Measurements from ENCODE around the gene SENP7. TPM values are rescaled to one million over a fixed set of nuclear protein-coding genes. Genes with fewer than 3 reads are reported as not detected.
A peak's percentile ranks its signal among the peaks of the same experiment; 100 is the strongest.

The SENP7 gene
- polyA plus RNA-seq, 3 donors, result 1.6 to 12.4 (median 3.8) TPM

- H3K27ac Mint-ChIP-seq, result peak overlapping the region in 6 of 7 donors; percentile 55 to 84 (median 74)
- Histone ChIP-seq H3K4me2 (replicated peaks; ENCODE audit: extremely low read depth, low read length, poor library complexity, severe bottlenecking) (peak overlapping the region; percentile 47), H3K9ac (ENCODE audit: insufficient read depth, low read length, poor library complexity, severe bottlenecking) (no peak overlapping the region)
Observed at GRCh38 chr3:101379658-101380376, 133.2 kb downstream of the SENP7 start.

GRCh38 chr3:101377796-101378195, 135.2 kb downstream of the SENP7 start:
- Histone ChIP-seq H3K79me2 (ENCODE audit: insufficient read depth, low read length) (no peaks in the 10 kb centered on the region), H3K4me2 (replicated peaks; ENCODE audit: extremely low read depth, low read length, poor library complexity, severe bottlenecking) (no peak overlapping the region), H2AFZ (ENCODE audit: insufficient read depth, low read depth, low read length, poor library complexity, severe bottlenecking) (no peak overlapping the region), H3K27me3 (ENCODE audit: control insufficient read depth in 2 of 2, insufficient read depth in 2 of 2, low read length in 2 of 2) (no peaks in the 10 kb centered on the region), H3K9me3 (replicated peaks in 1 of 2; ENCODE audit: control insufficient read depth in 1 of 2, insufficient read depth in 1 of 2, low read length in 2 of 2) (no peaks in the 10 kb centered on the region), H3K4me3 (replicated peaks in 1 of 3; ENCODE audit: low read depth in 2 of 3, low read length in 3 of 3) (no peak overlapping the region), H4K20me1 (ENCODE audit: insufficient read depth, low read length) (no peaks in the 10 kb centered on the region), H3K27ac (ENCODE audit: low read depth in 1 of 2, low read length in 2 of 2) (no peak overlapping the region), H3K9ac (ENCODE audit: insufficient read depth, low read length, poor library complexity, severe bottlenecking) (no peak overlapping the region), H3K36me3 (replicated peaks in 1 of 2; ENCODE audit: control insufficient read depth in 1 of 2, insufficient read depth in 2 of 2, low read length in 2 of 2) (no peaks in the 10 kb centered on the region), H3K4me1 (ENCODE audit: control insufficient read depth in 1 of 2, insufficient read depth in 2 of 2, low read length in 2 of 2) (peaks cover 0 to 7% of the 10 kb centered on the region in 2 donors)
- WGBS (ENCODE audit: insufficient coverage), result no CpG with 5 or more reads among the region's 3 CpGs
- no peak overlapping the region for H3K27ac Mint-ChIP-seq
- no peak for TF ChIP-seq CTCF (IDR thresholded peaks at IDR 0.05)
- no peak overlapping the region for H3K4me3 Mint-ChIP-seq
- peaks cover 17% of the 10 kb centered on the region for H3K4me1 Mint-ChIP-seq
- peaks cover 2 to 6% of the 10 kb centered on the region in 2 donors for H3K36me3 Mint-ChIP-seq
- DNase-seq, result no peak
- peaks cover 0 to 3% (median 0%) of the 10 kb centered on the region in 3 donors for H3K27me3 Mint-ChIP-seq (ENCODE audit: low read depth in 3 of 3)
- intact Hi-C loops (cut with micrococcal nuclease), result no loop called here
- H3K9me3 Mint-ChIP-seq, result peaks cover 0 to 2% (median 0%) of the 10 kb centered on the region in 7 donors

More at GRCh38 chr3:101379658-101380376, 133.2 kb downstream of the SENP7 start:
- H3K9me3 Mint-ChIP-seq, result peaks cover 0 to 2% (median 0%) of the 10 kb centered on the region in 7 donors
- H3K4me3 ChIP-seq (replicated peaks in 1 of 3; ENCODE audit: low read depth in 2 of 3, low read length in 3 of 3), result peak overlapping the region in 2 of 3 experiments; percentile 27 to 30
- H3K4me1 ChIP-seq (ENCODE audit: control insufficient read depth in 1 of 2, insufficient read depth in 2 of 2, low read length in 2 of 2), result peaks cover 0 to 7% of the 10 kb centered on the region in 2 donors
- 80% methylated on average over 1 of the region's 3 CpGs for WGBS (ENCODE audit: insufficient coverage)
- H3K27me3 Mint-ChIP-seq (ENCODE audit: low read depth in 3 of 3), result peaks cover 0 to 3% (median 0%) of the 10 kb centered on the region in 3 donors
- DNase-seq, result peak; percentile 15 to 24 (median 21)
- H3K27ac ChIP-seq (ENCODE audit: low read depth in 1 of 2, low read length in 2 of 2), result peak overlapping the region in 1 of 2 donors; percentile 67
- H3K36me3 ChIP-seq (replicated peaks in 1 of 2; ENCODE audit: control insufficient read depth in 1 of 2, insufficient read depth in 2 of 2, low read length in 2 of 2), result no peaks in the 10 kb centered on the region
- no peak for TF ChIP-seq CTCF (IDR thresholded peaks at IDR 0.05)
- H3K9me3 ChIP-seq (replicated peaks in 1 of 2; ENCODE audit: control insufficient read depth in 1 of 2, insufficient read depth in 1 of 2, low read length in 2 of 2), result no peaks in the 10 kb centered on the region
- no peak overlapping the region for H2AFZ ChIP-seq (ENCODE audit: insufficient read depth, low read depth, low read length, poor library complexity, severe bottlenecking)
- no peaks in the 10 kb centered on the region for H4K20me1 ChIP-seq (ENCODE audit: insufficient read depth, low read length)
- intact Hi-C loops (cut with micrococcal nuclease), result no loop called here
- H3K36me3 Mint-ChIP-seq, result peaks cover 6 to 9% of the 10 kb centered on the region in 2 donors
- H3K27me3 ChIP-seq (ENCODE audit: control insufficient read depth in 2 of 2, insufficient read depth in 2 of 2, low read length in 2 of 2), result no peaks in the 10 kb centered on the region
- peaks cover 17% of the 10 kb centered on the region for H3K4me1 Mint-ChIP-seq
- no peaks in the 10 kb centered on the region for H3K79me2 ChIP-seq (ENCODE audit: insufficient read depth, low read length)
- H3K4me3 Mint-ChIP-seq, result peak overlapping the region in 1 of 2 donors; percentile 76

Data from CD14-positive monocyte (primary cell).